GM21786 (cell line): Measurements from ENCODE around the gene HPS4.

Experiments
- ATAC-seq: cut with Tn5 transposase; IDR thresholded peaks from one replicate; pipeline ENCODE4 v1.9.1; 2021; ENCODE audit not compliant: unreplicated experiment

Gene HPS4

DNA sequence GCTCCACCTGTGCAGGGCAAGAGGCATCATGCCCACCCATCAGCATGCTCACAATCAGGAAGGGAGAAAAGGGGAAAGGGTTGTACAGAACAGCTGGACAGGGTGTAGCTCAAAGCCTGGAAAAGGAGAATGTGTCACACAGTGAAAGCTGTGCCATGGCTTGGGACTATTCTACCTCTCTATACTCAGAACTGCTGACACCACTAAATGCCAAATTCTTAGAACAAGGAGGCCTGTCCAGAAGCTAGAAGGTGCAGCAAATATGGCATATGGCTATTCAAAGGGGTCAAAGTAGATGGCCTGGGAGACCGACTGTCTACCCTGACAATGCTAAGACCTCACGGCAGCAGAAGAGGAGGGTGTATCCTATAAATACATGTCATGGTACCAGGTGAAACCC is 12.8 kb downstream of the HPS4 start:
- no peak for ATAC-seq

DNA sequence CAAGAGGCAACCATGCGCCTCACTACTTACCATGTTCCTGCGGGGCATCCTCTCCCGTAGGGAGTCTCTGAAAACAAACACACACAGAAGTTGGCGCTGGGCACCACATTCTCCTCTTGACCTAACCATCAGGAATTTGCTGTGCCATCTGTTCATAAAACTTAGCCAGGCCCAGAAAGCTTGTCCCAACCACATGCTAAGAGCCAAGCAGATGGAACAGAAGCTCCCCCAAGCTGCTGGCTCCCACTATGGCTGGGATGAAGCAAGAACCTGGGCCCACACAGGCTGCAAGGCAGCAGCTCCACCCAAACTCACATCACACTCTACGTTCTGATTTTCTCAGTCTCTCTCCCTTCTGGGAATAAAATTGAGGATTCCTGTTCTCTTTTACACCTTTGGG is 17.4 kb downstream of the HPS4 start:
- no peak for ATAC-seq

DNA sequence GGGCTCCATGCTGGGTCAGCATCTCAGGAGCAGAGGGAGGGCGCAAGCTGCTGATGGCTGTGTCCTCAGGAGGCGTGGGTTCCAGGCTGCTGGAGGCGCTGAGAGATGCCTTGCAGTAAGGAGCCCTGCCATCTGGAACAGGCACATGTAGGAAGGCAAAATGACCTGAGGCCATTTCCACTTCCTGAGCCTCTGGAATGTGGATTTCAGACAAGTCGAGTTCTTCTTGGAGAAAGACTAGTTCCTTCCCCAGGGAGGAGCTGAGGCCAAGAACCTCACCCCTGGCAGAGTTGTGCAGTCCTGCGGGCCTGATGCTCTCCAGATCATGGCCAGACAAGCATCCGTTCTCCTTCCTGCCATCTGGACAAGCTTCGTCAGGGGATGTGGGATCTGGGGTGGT is 19.3 kb downstream of the HPS4 start:
- no peak for ATAC-seq

DNA sequence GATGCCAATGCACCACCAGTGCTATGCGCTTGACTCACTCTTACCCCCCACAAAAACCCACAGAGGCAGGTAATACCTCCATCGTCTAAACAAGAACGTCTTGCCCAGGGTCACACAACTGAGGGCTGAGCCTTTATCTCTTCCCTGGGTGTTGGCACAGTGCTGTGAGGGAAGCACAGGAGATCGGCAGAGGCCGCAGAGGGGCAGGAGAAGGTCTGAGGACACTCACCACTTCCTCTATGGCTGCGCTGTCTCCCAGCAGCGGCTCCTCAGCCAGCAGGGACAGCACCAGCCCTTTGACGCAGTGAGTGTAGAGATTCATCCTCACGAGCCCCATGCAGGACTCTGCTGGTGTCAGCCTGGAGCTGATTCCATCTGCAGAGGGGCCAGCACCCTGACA is 19.9 kb downstream of the HPS4 start:
- no peak for ATAC-seq

DNA sequence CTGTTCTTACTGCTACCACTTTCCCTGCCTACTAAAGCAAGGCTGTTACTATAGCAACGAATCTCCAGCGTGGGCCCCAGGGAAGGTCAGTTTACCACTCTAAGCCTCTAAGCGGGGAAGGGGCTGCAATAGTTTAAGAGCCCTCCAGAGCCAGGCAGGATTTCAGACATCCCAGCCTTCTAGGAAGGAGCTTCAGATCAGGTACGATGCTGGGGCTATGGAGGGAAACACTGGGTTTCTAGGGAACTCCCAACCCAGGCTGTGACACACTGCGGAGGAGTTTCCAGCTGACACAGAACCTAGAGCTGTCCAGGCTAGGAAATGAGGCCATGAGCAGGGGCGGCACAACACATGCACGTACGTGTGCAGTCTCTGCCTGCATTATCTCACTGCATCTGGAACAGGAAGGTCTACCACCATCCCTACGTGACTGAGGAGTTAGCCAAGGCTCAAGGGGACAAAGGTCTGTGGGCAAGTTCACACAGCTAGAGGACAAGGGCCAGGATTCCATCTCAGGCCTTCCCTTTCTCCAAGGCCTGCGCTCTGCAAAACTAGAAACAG is 20.4 kb downstream of the HPS4 start:
- ATAC-seq, result no peak

DNA sequence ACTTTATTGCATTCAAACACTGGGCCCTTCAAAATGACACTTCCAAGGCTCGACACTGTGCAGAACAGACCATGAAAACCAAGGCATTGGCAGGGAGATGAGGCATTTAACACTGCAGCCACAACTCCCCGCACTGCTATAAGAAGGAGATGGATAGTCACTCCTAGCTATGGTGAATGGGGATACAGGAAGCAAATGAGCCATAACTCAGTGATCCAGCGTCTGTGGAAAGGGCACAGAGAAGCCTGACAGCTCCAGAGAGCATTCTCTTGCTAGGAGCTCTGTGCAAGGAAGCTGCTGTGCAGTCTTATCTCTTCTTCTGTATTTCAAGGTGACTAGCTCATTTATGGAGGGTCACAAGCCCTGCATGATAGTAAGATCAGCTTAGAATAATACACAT is 20.9 kb downstream of the HPS4 start:
- no peak for ATAC-seq

DNA sequence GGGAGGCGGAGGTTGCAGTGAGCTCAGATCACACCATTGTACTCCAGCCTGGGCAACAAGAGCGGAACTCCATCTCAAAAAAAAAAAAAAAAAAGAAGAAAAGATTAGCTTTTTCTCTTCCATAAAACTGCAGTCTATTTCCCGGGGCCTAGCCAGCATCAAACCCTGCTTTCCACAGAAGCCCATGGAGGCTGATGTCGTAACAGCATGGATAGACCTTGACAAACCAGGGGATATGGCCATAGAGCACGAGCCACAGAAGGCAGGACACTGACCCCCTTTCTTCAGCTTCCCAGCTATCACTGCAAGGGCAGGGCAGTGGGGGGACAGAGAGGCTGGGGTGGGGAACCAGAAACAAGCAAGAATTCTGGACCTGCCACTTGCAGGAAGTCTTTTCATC is 21.5 kb downstream of the HPS4 start:
- no peak for ATAC-seq

DNA sequence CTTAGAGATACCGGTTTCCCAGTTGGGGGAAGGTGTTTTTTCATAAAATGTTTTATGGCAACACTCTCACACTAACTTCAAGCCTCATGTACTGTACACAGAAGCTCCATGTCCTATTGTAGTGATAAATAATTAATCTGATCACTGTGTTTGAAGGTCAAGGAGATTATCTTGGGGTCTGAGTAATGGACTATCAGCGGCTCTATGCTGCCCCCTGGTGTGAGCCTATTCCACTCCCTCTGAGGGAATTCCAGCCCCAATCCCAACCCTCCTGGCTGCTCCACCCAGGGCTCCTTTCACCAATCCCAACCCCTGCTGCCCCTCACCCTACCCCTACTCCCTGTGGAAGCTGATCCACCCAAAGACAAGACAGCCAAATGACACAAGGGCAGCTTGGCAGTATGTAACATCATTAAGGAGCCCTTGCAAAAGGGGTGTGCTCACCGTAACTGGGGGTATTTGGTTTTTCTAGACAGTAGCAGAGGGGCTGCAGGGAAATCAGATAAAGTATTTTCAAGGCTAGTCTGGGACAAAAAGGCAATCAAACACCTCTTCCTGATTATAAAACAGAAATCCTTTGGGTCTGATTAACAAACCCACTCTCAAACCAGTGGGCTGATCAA is 22.3 kb downstream of the HPS4 start:
- ATAC-seq, result no peak

DNA sequence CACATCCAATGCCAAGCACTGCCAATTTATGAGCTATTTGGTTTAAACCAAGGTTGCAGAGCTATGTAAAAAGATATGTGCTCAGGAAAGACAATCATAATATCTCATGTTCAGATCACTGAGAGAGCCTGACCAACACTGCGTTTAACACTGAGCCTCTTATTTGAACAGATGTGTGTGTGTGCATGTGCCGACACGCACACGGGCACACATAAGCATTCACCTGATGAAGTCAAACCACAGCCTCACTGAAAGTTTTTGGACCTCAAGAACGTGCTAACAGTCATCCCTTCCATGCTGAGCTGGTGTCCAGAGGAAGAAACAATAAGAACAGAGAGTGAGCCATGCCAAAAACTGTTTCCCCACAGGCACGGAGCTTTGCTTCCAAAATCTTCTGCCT is 23.4 kb downstream of the HPS4 start:
- ATAC-seq, result no peak

DNA sequence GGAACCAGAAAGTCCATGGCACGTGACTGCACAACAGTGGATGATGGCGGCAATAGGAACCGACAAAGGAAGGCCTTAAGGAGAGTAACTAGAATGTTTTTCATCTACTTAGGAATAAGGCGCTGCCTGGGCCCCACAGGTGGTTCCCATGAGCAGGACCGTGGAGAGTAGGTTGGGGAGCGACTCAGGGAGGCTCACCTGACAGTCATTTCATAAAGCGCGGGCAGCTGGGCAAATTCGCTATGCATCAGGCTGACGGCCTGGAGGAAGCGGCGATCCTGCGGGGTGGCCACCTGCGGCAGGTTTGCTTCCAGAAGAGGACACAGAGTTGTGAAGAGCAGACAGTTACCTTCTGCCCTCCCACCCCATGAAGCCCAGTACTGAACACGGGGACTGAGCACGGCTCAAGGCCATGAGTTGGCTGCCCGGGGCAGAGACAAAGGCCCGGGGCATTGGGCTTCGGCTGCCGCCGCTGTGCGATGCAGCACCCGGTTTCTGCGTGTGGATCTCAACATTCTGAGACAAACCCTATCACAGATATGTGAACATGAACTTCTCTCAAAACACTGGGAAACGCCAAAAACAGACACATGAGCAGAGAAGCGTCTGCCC is 25.8 kb downstream of the HPS4 start:
- ATAC-seq, result no peak

DNA sequence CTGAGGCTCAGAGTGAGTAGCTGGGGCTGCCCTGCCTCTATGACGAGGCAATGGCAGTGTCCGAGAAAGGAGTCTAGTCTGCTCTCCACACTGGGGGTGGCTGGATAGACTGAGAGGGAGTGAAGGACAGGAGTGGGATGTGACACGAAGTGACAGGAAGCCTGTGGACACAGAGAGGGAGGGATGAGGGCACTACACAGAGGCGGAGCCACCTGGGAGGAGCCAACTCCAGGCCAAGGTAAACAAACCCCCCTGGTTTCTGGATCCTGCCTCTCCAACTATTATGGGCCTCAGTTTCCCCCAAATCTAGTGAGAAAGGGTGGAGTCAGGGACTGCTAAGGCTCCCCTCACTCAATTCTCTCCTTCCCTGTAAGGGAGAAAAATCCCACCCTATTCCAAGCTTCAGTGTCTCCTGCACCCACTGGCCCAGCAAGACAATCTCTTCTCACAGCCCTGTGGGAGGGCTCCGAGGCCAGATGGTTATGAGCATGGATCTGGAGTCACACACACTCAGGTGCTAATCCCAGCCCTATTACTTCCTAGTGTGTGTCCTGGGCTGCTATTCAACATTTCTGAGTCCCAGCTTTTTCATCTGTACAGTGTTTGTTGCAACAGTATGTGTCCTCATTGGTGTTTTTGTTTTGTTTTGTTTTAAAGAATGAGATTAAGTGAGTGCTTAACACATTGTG is 29.6 kb downstream of the HPS4 start:
- ATAC-seq, result no peak

DNA sequence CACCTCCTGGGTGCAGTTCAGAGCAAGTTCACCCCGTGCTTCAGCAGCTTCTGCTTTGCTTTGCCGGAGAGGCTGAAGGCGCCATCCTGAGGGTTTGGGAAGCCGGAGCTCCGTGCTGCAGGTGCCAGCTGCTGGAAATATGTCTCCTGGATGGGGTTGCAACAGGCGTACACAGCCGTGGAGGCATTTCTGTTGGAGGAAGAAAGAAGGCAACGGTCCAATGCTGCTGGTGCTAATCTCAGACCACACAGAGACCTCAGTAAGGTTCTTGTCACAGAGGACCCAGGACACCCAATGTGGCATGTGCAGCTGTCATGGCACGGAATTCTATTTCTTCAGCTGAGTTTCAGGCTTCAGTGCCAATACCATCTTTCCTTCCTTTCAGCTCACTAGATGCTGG is 30.4 kb downstream of the HPS4 start:
- no peak for ATAC-seq

DNA sequence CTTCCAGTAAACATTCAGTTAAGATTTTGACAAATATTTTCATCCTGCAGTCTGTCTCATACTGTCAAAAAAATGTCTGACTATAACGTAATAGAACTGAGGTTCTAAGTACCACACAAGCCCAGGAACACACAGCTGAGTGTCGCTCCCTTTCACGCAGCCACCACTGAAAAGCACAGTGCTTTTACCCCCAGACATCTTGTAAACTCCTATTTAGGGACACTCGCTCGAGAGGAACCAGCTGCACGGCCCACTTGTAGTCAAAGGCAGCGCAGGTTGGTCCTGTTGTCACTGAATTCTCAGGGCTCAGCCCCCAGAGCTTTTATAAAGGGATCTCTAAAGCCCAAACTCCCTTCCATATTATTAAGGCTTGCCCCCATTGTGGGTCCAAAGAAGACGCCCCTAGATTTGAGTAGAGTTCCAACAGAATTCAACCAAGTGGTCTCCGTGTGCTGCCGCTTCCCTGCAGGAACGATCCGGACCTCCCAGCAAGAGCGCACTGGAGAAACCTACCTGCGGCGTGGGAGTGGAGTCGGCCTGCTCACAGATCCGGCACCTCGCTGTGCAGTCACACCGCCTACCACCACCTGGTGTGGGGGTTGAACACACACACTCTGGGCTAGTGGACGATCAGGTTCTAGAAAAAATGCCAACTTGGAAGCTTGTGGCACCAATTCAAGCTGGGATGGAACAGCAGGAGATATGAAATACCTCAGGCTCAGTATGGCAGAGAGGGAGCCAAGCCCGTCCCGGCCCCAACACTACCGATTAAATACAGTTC is 31.2 kb downstream of the HPS4 start:
- no peak for ATAC-seq

DNA sequence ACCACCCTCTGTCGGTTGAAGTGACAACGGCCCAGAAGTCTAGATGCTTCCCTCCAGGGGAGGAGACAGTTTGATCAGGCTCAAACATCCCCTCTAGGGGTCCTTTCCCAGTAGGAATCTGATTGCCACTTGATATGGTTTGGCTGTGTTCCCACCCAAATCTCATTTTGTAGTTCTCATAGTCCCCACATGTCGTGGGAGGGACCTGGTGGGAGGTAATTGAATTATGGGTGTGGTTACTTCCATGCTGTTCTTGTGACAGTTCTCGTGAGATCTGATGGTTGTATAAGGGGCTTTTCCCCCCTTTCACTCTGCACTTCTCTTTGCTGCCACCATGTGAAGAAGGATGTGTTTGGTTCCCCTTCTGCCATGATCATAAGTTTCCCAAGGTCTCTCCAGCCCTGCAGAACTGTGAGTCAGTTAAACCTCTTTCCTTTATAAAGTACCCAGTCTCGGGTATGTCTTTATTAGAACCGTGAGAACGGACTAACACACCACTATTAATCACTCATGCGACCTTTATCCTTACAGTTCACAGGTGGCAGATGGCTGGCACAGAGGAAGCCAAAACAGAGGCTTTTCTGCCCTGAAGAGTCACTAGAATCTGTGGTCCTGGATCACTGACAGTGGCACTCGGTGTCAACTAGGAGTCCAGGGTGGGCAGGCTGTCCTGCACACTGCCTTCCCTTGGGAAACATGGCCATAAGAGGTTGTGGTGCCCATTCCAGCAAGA is 33.0 kb downstream of the HPS4 start:
- ATAC-seq, result no peak

DNA sequence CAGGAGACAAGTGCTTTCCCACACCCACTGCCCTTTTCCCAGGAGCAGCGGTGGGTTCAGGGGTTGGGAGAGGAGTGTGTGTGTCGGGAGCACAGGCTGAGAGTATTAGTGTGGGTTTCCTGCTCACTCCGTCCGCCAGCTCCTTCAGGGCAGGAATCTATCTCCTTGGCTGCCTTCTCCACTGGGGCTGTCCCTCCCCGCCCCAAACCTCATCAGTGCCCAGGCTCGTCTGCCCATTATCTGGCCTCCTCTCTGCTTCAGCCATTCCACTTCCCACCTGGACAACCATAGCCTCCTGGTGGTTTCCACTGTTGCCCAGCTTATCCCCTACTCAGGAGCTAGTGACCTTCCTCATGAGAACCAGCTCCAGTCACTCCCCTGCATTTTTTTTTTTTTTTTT is 34.6 kb downstream of the HPS4 start:
- no peak for ATAC-seq

DNA sequence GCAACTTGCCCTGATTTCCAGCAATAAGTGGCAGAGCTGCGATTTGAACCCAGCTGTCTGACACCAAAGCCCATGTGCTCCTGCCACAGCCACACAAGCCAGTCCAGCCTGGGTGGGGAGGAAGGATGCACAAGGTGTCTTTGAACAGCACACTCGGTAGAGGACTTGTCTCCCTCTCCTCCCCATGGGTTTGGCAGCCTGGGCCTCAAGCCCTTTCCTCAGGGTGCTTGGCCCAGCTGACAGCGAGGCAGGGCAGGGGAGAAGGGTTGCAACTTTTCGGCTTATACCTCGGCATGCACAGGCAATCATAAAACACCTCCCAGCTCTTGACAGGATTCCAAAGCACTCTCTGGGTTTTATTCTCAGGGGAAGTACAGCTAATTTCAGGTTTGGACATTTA is 35.2 kb downstream of the HPS4 start:
- ATAC-seq, result no peak

DNA sequence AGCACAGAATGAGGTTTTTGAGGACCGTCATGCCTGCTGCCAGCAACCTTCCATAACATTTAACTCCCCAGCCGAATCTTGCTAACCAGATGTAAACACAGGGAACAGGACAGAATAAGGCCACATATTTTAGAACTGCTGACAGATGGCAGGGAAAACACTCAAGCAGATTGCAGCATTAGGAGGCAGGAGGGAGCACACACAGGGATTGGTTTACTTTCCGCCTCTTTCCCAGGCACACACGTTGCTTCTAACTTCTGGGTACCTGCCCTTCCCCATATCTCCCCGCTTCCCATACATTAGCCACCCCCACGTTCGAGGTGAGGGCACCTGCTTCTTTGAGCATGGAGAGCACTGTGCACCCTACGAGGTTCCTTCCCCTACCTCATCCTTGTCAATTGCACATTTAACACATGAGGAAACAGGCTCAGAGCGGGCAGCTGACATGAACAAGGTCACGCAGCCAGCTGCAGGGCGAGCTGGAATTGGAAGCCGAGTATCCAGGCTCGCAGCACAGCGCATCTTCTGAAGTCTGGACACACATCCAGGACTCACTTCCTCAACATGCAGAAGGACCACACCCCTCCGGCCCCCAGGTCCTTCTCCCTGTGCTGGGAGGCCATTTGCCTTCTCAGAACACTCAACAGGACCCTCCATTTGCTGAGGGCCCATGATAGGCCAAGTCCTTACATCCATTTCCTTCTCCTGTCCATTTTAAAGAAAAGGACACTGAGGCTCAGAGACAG is 35.8 kb downstream of the HPS4 start:
- ATAC-seq, result no peak

DNA sequence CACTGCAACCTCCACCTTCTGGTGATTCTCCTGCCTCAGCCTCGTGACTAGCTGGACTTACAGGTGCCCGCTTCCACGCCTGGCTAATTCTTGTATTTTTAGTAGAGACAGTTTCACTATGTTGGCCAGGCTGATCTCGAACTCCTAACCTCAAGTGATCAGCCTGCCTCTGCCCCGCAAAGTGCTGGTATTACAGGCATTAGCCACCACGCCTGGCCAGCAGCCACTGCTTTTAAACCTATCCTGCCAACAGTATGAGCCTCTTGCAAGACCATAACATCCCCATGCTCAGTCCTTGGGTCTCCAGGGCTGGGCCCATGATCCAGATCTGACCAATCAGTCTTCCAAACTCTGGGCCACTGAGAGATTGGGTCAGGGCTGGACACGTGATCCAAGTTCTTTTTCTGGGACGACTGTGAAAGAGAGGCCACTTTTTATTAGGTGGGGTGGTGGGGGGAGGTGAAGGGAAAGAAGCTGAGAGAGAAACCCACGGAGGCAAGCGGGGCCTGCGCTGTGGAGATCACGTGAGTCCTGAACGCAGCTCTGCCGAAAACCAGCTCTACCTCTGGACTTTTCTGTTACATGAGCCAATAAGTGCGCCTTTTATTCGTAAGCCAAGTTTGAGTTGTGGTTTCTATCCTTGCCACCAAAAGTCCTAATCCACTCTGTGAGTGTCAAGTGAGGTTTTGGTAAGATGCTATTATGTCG is 36.6 kb downstream of the HPS4 start:
- no peak for ATAC-seq

DNA sequence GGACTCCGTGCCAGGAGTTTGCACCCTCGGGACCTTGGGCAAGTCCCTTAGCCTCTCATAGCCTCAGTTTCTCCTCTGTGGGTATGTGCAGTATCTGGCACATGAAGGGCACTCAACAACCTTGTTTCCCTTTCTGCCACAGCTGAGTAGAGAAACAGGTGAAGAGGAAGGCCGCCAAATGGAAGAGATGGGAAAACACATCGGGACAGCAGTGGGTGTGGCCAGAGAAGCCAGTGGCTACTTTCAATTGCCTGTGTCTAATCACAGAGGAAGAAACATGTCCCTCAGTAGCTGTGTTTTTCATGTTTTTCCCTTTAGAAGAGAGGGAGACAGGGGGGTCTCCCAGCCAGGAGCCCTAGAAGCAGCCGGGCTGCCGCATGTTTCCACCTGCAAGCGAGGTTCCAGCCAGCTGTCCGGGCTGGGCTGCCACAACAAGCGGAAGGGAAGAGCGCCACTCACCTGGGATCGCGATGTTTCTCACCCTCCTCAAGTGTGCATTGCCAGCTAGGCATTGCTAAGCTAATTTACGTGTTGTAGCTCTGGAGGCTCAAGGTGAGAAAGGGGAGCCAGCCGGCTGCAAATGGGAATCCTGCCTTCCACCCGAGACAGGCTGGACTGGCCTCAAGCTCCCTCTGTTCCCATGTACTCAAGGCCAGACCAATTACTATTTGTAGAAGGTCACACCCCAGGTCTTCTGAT is 37.9 kb downstream of the HPS4 start:
- no peak for ATAC-seq
